IMR-90 (cell line): ENCODE measurements around the gene TRIP6. TPM values are rescaled to one million over a fixed set of nuclear protein-coding genes. Genes with fewer than 3 reads are reported as not detected.

ENCODE experiments used
- ATAC-seq: fragments of 200-7000 bp; cut with Tn5 transposase; 2 replicates; pipeline ENCODE4 v1.9.1; 2020; ENCODE audit warnings: low read depth, mild to moderate bottlenecking, moderate library complexity
- BruUV-seq: library from RNA; stranded (reverse); fragments of 400-500 nt; replicated peaks from 2 replicates; lab custom pipeline; 2021; lab: Mats Ljungman, UMichigan
- CTCF ChIA-PET: fragments of 300-600 bp; formaldehyde crosslinking; extraction: SDS; loops from one replicate; lab custom pipeline; 2021; ENCODE audit warnings: antibody characterized with exemption; lab: Yijun Ruan, JAX
- POLR2A ChIA-PET: fragments of 300-600 bp; sonication (Branson Sonifier 250); formaldehyde crosslinking; loops from one replicate; lab custom pipeline; 2022; ENCODE audit warnings: antibody characterized with exemption; ENCODE audit not compliant: unreplicated experiment; lab: Charles Lee
- DNase-seq: peaks from one replicate; pipeline ENCODE4 v3.0.0; 2013
- H2AFZ ChIP-seq: replicated peaks from 2 replicates; pipeline ENCODE3; 2013; ENCODE audit warnings: low read length, mild to moderate bottlenecking; ENCODE audit not compliant: poor library complexity
- H2AK5ac ChIP-seq: 2 replicates; pipeline ENCODE4 v1.6.1; 2013; ENCODE audit warnings: low read depth, low read length, inconsistent platforms
- H2AK9ac ChIP-seq: replicated peaks from 2 replicates; pipeline ENCODE3; 2013; ENCODE audit warnings: mild to moderate bottlenecking, low read depth, low read length, moderate library complexity; ENCODE audit not compliant: poor library complexity
- H2BK120ac ChIP-seq: 2 replicates; pipeline ENCODE4 v1.6.1; 2013; ENCODE audit warnings: low read depth, low read length, inconsistent platforms
- H2BK15ac ChIP-seq: 3 replicates; pipeline ENCODE4 v1.6.1; 2013; ENCODE audit warnings: low read depth, low read length, inconsistent platforms
- H2BK20ac ChIP-seq: 2 replicates; pipeline ENCODE4 v1.6.1; 2013; ENCODE audit warnings: low read depth, mild to moderate bottlenecking, inconsistent platforms, low read length, moderate library complexity
- H2BK5ac ChIP-seq: 2 replicates; pipeline ENCODE4 v1.6.1; 2013; ENCODE audit warnings: mild to moderate bottlenecking, low read depth, low read length, inconsistent platforms; ENCODE audit not compliant: poor library complexity, severe bottlenecking
- H3K14ac ChIP-seq: replicated peaks from 2 replicates; pipeline ENCODE4 v1.6.1; 2013; ENCODE audit warnings: low read depth, low read length, inconsistent platforms
- H3K18ac ChIP-seq: 2 replicates; pipeline ENCODE4 v1.6.1; 2013; ENCODE audit warnings: low read depth, low read length, control low read depth
- H3K23ac ChIP-seq: 2 replicates; pipeline ENCODE4 v1.6.1; 2013; ENCODE audit warnings: low read depth, low read length, inconsistent platforms
- H3K27ac ChIP-seq: 2 replicates; pipeline ENCODE4 v1.5.1; 2013; ENCODE audit warnings: mild to moderate bottlenecking, control low read depth, low read length; ENCODE audit not compliant: insufficient read depth
- H3K27me3 ChIP-seq: 2 replicates; pipeline ENCODE4 v1.6.1; 2013; ENCODE audit warnings: low read length; ENCODE audit not compliant: control insufficient read depth, insufficient read depth
- H3K36me3 ChIP-seq: 2 replicates; pipeline ENCODE4 v1.6.1; 2013; ENCODE audit warnings: low read length, mixed read lengths; ENCODE audit not compliant: control insufficient read depth, insufficient read depth
- H3K4ac ChIP-seq: 2 replicates; pipeline ENCODE4 v1.6.1; 2013; ENCODE audit warnings: low read depth, low read length, inconsistent platforms
- H3K4me1 ChIP-seq: 2 replicates; pipeline ENCODE4 v1.6.1; 2013; ENCODE audit warnings: low read length, mixed read lengths; ENCODE audit not compliant: control insufficient read depth, insufficient read depth
- H3K4me2 ChIP-seq: 2 replicates; pipeline ENCODE4 v1.6.1; 2013; ENCODE audit warnings: low read depth, mild to moderate bottlenecking, control low read depth, low read length, moderate library complexity
- H3K4me3 ChIP-seq: 2 replicates; pipeline ENCODE4 v1.5.1; 2013; ENCODE audit warnings: low read depth, mild to moderate bottlenecking, control low read depth, low read length, moderate library complexity; ENCODE audit not compliant: insufficient read depth
- H3K56ac ChIP-seq: 2 replicates; pipeline ENCODE4 v1.6.1; 2013; ENCODE audit warnings: low read length, inconsistent platforms; ENCODE audit not compliant: insufficient read depth; ENCODE audit errors: extremely low read depth
- H3K79me1 ChIP-seq, 2 experiments: 2 replicates each; pipeline ENCODE4 v1.6.1; 2013; ENCODE audit warnings: low read length in 2 of 2, inconsistent platforms in 1 of 2, low read depth in 1 of 2
- H3K9ac ChIP-seq: 2 replicates; pipeline ENCODE4 v1.6.1; 2013; ENCODE audit warnings: low read depth, low read length, control low read depth
- H3K9me1 ChIP-seq: 2 replicates; pipeline ENCODE4 v1.6.1; 2013; ENCODE audit warnings: low read length, inconsistent platforms; ENCODE audit not compliant: insufficient read depth
- H3K9me3 ChIP-seq: 2 replicates; pipeline ENCODE4 v1.6.1; 2013; ENCODE audit warnings: low read length; ENCODE audit not compliant: control insufficient read depth, insufficient read depth
- H4K20me1 ChIP-seq: 2 replicates; pipeline ENCODE4 v1.6.1; 2013; ENCODE audit warnings: low read length, inconsistent platforms; ENCODE audit not compliant: insufficient read depth
- H4K5ac ChIP-seq: 2 replicates; pipeline ENCODE4 v1.6.1; 2013; ENCODE audit warnings: mild to moderate bottlenecking, low read depth, low read length, control low read depth
- H4K8ac ChIP-seq, 2 experiments: 2 replicates each; pipeline ENCODE4 v1.6.1; 2013; ENCODE audit warnings: low read depth in 2 of 2, low read length in 2 of 2, control low read depth in 1 of 2, inconsistent platforms in 1 of 2
- H4K91ac ChIP-seq: 2 replicates; pipeline ENCODE4 v1.6.1; 2013; ENCODE audit warnings: low read depth, low read length, inconsistent platforms; ENCODE audit not compliant: insufficient read depth
- BHLHE40 ChIP-seq: fragments of 150-350 bp; IDR thresholded peaks from 2 replicates; pipeline ENCODE4 v1.6.1; 2016; ENCODE audit warnings: mild to moderate bottlenecking, low read depth, low read length
- CEBPB ChIP-seq: IDR thresholded peaks from 2 replicates; pipeline ENCODE4 v1.6.1; 2012; ENCODE audit warnings: low read depth, low read length, improper control_type of control experiment
- CHD1 ChIP-seq: IDR thresholded peaks from 2 replicates; pipeline ENCODE4 v1.6.1; 2012; ENCODE audit warnings: low read depth, low read length, improper control_type of control experiment
- FOS ChIP-seq: fragments of 150-350 bp; IDR thresholded peaks from 2 replicates; pipeline ENCODE4 v1.6.1; 2016; ENCODE audit warnings: low read depth, low read length
- MAZ ChIP-seq: IDR thresholded peaks from 2 replicates; pipeline ENCODE4 v1.6.1; 2012; ENCODE audit warnings: low read depth, mild to moderate bottlenecking, low read length, improper control_type of control experiment, moderate library complexity, borderline replicate concordance
- MXI1 ChIP-seq: IDR thresholded peaks from 2 replicates; pipeline ENCODE4 v1.6.1; 2012; ENCODE audit warnings: low read depth, mild to moderate bottlenecking, low read length, moderate library complexity, borderline replicate concordance
- NFE2L2 ChIP-seq: fragments of 150-350 bp; IDR thresholded peaks from 2 replicates; pipeline ENCODE4 v1.6.1; 2016; ENCODE audit warnings: low read depth, mild to moderate bottlenecking, low read length
- POLR2A ChIP-seq: IDR thresholded peaks from 2 replicates; pipeline ENCODE4 v1.6.1; 2012; ENCODE audit warnings: mild to moderate bottlenecking, low read depth, low read length
- RAD21 ChIP-seq: IDR thresholded peaks from 2 replicates; pipeline ENCODE4 v1.6.1; 2012; ENCODE audit warnings: low read length, improper control_type of control experiment
- RCOR1 ChIP-seq: IDR thresholded peaks from 2 replicates; pipeline ENCODE4 v1.6.1; 2012; ENCODE audit warnings: mild to moderate bottlenecking, low read length, improper control_type of control experiment; ENCODE audit not compliant: insufficient replicate concordance
- RFX5 ChIP-seq: IDR thresholded peaks from 2 replicates; pipeline ENCODE4 v1.8.0; 2012; ENCODE audit warnings: low read depth, mild to moderate bottlenecking, low read length, moderate library complexity
- SMC3 ChIP-seq: fragments of 150-350 bp; IDR thresholded peaks from 2 replicates; pipeline ENCODE4 v1.6.1; 2016; ENCODE audit warnings: low read depth, mild to moderate bottlenecking, antibody characterized with exemption, low read length, moderate library complexity
- WGBS, 2 experiments: methylation state at CpG; one replicate each; pipeline versions ENCODE4 v1.1.5 to v1.1.7; 2013; ENCODE audit warnings: missing lambda C conversion rate in 2 of 2; ENCODE audit not compliant: insufficient read length in 1 of 2; ENCODE audit errors: extremely low coverage in 2 of 2; 5-methylcytosine and 5-hydroxymethylcytosine counted together
- dilution Hi-C: fragments of 300-500 bp; cut with HindIII; formaldehyde crosslinking; loops from one replicate; pipeline ENCODE4 v1.14.3; 2018; ENCODE audit warnings: low sequenced_read_pairs; ENCODE audit not compliant: unreplicated experiment
- in situ Hi-C: fragments of 300-500 bp; cut with MboI; formaldehyde crosslinking; loops from 3 replicates; pipeline ENCODE4 v1.14.3; 2019; ENCODE audit warnings: low sequenced_read_pairs, inconsistent platforms, mixed read lengths
- intact Hi-C: fragments of 100-400 bp; cut with micrococcal nuclease; formaldehyde crosslinking; loops from 2 replicates; pipeline ENCODE4 v1.10.0; 2022
- polyA plus RNA-seq, 3 experiments: library from polyadenylated mRNA; depleted of rRNA; stranded (reverse); fragments of >200 nt; gene quantifications; 2 replicates each; pipeline ENCODE4 v1.2.3, GENCODE V29; 2012; ENCODE audit warnings: low replicate concordance in 1 of 3
- total RNA-seq: library from RNA; depleted of rRNA; stranded (reverse); fragments of >200 nt; gene quantifications from 2 replicates; pipeline ENCODE4 v1.2.3, GENCODE V29; 2012
- TF ChIP-seq, protein P1 (sequence below): fragments of 150-350 bp; IDR thresholded peaks from 2 replicates; pipeline ENCODE4 v1.6.1; 2017; ENCODE audit warnings: mild to moderate bottlenecking, antibody characterized with exemption, low read length, low read depth
- TF ChIP-seq, protein P2 (sequence below): conservative IDR thresholded peaks from 2 replicates; pipeline ENCODE4 v1.5.1; 2012; ENCODE audit warnings: mild to moderate bottlenecking, low read depth, low read length, improper control_type of control experiment
- TF ChIP-seq, protein P3 (sequence below): fragments of 150-350 bp; IDR thresholded peaks from 2 replicates; pipeline ENCODE4 v1.6.1; 2016; ENCODE audit warnings: low read depth, mild to moderate bottlenecking, low read length, moderate library complexity, borderline replicate concordance

Gene TRIP6
- total and polyA plus RNA-seq, 2 of the 4 experiments (the other 2 are of a cell fraction), result 36.4 to 72.3 TPM

DNA sequence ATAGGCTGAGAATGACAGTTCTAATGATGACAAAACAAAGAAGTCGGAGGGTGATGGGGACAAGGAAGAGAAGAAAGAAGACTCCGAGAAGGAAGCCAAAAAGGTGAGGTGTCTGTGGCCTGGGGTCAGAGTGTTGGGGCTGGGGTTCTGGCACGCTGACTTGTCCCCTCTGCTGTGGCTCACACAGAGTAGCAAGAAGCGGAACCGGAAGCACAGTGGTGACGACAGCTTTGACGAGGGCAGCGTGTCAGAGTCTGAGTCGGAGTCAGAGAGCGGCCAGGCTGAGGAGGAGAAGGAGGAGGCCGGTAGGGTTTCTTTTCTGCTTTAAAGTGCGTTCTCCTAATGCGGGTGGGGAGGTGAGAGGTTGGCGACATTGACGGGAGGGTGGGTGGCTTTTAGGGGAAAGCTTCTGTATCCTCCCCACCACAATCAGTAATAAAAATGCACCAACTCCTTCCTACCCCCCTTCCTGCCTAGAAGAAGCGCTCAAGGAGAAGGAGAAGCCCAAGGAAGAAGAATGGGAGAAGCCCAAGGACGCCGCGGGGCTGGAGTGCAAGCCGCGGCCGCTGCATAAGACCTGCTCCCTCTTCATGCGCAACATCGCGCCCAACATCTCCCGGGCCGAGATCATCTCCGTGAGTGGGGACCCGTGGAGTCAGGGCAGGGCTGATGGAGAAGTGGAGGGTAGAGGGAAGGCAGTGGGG is 17.7 kb downstream of the TRIP6 start:
- H2BK15ac ChIP-seq, result no peak overlapping the region
- WGBS, 2 experiments, result 87% methylated on average over 4 of the region's 29 CpGs; no CpG with 5 or more reads in 1 of the 2 experiments
- ATAC-seq (no peak), DNase-seq (no peak)
- H3K4me3 ChIP-seq, result no peak overlapping the region
- no peak overlapping the region for H3K56ac ChIP-seq
- H4K20me1 ChIP-seq, result peaks cover 30% of the 10 kb centered on the region
- H2AK9ac ChIP-seq, result no peak overlapping the region
- H3K4me1 ChIP-seq, result peaks cover 10% of the 10 kb centered on the region
- H2AK5ac ChIP-seq, result no peak overlapping the region
- H3K9me3 ChIP-seq, result no peaks in the 10 kb centered on the region
- no peak overlapping the region for H3K23ac ChIP-seq
- H3K79me1 ChIP-seq, result peaks cover 39 to 73% of the 10 kb centered on the region in 2 experiments
- no peak overlapping the region for H2BK5ac ChIP-seq
- H3K27me3 ChIP-seq, result no peaks in the 10 kb centered on the region
- no peak overlapping the region for H3K4ac ChIP-seq
- H4K91ac ChIP-seq, result no peak overlapping the region
- no peak for TF ChIP-seq NFE2L2
- TF ChIP-seq, protein P1, sequence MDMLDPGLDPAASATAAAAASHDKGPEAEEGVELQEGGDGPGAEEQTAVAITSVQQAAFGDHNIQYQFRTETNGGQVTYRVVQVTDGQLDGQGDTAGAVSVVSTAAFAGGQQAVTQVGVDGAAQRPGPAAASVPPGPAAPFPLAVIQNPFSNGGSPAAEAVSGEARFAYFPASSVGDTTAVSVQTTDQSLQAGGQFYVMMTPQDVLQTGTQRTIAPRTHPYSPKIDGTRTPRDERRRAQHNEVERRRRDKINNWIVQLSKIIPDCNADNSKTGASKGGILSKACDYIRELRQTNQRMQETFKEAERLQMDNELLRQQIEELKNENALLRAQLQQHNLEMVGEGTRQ, result no peak
- TF ChIP-seq MXI1, result no peak
- TF ChIP-seq, protein P2, sequence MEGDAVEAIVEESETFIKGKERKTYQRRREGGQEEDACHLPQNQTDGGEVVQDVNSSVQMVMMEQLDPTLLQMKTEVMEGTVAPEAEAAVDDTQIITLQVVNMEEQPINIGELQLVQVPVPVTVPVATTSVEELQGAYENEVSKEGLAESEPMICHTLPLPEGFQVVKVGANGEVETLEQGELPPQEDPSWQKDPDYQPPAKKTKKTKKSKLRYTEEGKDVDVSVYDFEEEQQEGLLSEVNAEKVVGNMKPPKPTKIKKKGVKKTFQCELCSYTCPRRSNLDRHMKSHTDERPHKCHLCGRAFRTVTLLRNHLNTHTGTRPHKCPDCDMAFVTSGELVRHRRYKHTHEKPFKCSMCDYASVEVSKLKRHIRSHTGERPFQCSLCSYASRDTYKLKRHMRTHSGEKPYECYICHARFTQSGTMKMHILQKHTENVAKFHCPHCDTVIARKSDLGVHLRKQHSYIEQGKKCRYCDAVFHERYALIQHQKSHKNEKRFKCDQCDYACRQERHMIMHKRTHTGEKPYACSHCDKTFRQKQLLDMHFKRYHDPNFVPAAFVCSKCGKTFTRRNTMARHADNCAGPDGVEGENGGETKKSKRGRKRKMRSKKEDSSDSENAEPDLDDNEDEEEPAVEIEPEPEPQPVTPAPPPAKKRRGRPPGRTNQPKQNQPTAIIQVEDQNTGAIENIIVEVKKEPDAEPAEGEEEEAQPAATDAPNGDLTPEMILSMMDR, result no peak
- no peak for TF ChIP-seq CEBPB
- TF ChIP-seq, protein P3, sequence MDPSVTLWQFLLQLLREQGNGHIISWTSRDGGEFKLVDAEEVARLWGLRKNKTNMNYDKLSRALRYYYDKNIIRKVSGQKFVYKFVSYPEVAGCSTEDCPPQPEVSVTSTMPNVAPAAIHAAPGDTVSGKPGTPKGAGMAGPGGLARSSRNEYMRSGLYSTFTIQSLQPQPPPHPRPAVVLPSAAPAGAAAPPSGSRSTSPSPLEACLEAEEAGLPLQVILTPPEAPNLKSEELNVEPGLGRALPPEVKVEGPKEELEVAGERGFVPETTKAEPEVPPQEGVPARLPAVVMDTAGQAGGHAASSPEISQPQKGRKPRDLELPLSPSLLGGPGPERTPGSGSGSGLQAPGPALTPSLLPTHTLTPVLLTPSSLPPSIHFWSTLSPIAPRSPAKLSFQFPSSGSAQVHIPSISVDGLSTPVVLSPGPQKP, result no peak
- TF ChIP-seq MAZ, result no peak
- no peak for TF ChIP-seq BHLHE40
- no peak for TF ChIP-seq POLR2A
- no peak for TF ChIP-seq FOS
- TF ChIP-seq SMC3, result no peak
- no peak for TF ChIP-seq RFX5
- TF ChIP-seq CHD1, result no peak
- no peak for TF ChIP-seq RCOR1
- no peak for TF ChIP-seq RAD21
- H3K36me3 ChIP-seq, result peaks cover 79% of the 10 kb centered on the region
- no peak overlapping the region for H3K27ac ChIP-seq
- no peak overlapping the region for H2BK20ac ChIP-seq
- no peaks in the 10 kb centered on the region; the same call in 1 of the 2 replicates for H3K9me1 ChIP-seq
- H3K4me2 ChIP-seq, result no peak overlapping the region
- ChIA-PET POLR2A (no interaction called here), CTCF (no interaction called here)
- intact Hi-C loops (no loop called here), dilution Hi-C loops (no loop called here), in situ Hi-C loops (no loop called here)
- H2BK120ac ChIP-seq, result no peak overlapping the region
- no peak overlapping the region for H4K5ac ChIP-seq
- peak overlapping the region; percentile 46 for H2AFZ ChIP-seq
- H3K9ac ChIP-seq, result no peak overlapping the region
- H3K14ac ChIP-seq, result no peak overlapping the region
- H3K18ac ChIP-seq, result no peak overlapping the region
- H4K8ac ChIP-seq, result no peak overlapping the region
- BruUV-seq, result no TSS peak
